ENCODE data around the gene ARHGAP10. TPM values are rescaled to one million over a fixed set of nuclear protein-coding genes. Genes with fewer than 3 reads are reported as not detected.
A peak's percentile ranks its signal among the peaks of the same experiment; 100 is the strongest.

Gene ARHGAP10
- total and polyA plus RNA-seq, 12 donors: 33.9 to 71.1 (median 60.7) TPM

DNA sequence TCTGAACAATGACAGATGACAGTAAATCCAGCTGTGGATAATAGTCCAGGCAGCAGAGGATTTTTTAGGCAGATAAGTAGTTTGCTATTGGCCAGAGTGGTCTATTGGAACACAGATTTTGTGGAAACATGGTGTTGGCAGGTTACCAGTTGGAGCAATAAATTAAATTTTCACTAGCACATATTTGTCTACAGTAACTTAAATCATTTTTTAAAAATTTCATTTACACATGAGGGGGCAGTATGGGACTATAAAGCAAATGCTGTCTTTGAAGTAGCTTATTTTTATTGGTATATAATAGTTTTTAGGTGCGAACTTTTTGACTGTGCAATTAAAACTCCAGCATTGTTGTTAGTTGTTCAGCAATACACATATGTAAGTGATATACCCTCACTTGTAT lies 289.8 kb downstream of the ARHGAP10 start:
- DNase-seq (no peak), ATAC-seq (no peak)
- Histone ChIP-seq H3K27me3 (no peaks in the 10 kb centered on the region), H3K27ac (no peak overlapping the region), H3K4me1 (peaks cover 7 to 73% (median 36%) of the 10 kb centered on the region in 9 donors), H3K36me3 (peaks cover 0 to 9% (median 0%) of the 10 kb centered on the region in 9 donors), H3K9me3 (no peaks in the 10 kb centered on the region), H3K4me3 (no peak overlapping the region)
- 89 to 92% methylated on average over 1 of the region's 1 CpG for WGBS, 2 donors
- peak in 4 of 9 donors; percentile 26 to 42 (median 37) for TF ChIP-seq CTCF (IDR thresholded peaks at IDR 0.05)
- intact Hi-C loops (cut with DNase I): no loop called here

DNA sequence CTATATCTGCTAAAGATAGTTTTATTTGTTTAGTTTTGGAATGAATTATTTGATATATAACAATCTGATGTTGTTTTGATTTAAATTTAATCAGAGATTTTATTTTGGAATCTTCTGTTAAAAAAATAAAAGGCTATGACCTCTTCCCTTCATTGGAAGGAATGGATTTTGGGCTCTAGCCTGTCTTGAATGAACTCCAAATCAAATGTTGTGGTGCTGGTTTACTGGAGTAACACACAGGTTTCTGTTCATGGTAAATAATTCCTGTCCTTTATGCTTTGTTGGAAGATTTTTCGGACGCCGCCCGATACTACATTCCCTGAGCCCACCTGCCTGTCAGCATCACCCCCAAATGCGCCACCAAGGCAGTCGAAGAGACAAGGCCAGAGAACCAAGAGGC lies 291.1 kb downstream of the ARHGAP10 start:
- Histone ChIP-seq H3K27me3 (no peaks in the 10 kb centered on the region), H3K4me3 (peak overlapping the region in 1 of 10 donors; percentile 8), H3K4me1 (peaks cover 4 to 63% (median 29%) of the 10 kb centered on the region in 9 donors), H3K27ac (peak overlapping the region in 5 of 10 donors; percentile 0 to 49 (median 40)), H3K36me3 (peaks cover 0 to 9% (median 0%) of the 10 kb centered on the region in 9 donors), H3K9me3 (peaks cover 0 to under 1% (median 0%) of the 10 kb centered on the region in 11 donors)
- no peak for ATAC-seq
- no peak for TF ChIP-seq CTCF (IDR thresholded peaks at IDR 0.05)
- WGBS, 2 donors: 91 to 97% methylated on average over 6 of the region's 6 CpGs
- no peak for DNase-seq
- intact Hi-C loops (cut with DNase I): no loop called here

- Histone ChIP-seq H3K27me3 (no peaks in the 10 kb centered on the region), H3K4me3 (peak overlapping the region in 1 of 10 donors; percentile 8), H3K27ac (peak overlapping the region in 6 of 10 donors; percentile 0 to 49 (median 32)), H3K4me1 (peaks cover 4 to 57% (median 22%) of the 10 kb centered on the region in 9 donors), H3K9me3 (peaks cover 0 to 7% (median 0%) of the 10 kb centered on the region in 11 donors), H3K36me3 (peaks cover 0 to 9% (median 0%) of the 10 kb centered on the region in 9 donors)
- TF ChIP-seq CTCF (IDR thresholded peaks at IDR 0.05): no peak
- intact Hi-C loops (cut with DNase I): no loop called here
- 72 to 81% methylated on average over 9 of the region's 9 CpGs for WGBS, 2 donors
- ATAC-seq: peak in 4 of 8 donors; percentile 24 to 56 (median 31)
- DNase-seq: no peak
Measured at GRCh38 chr4:148023512-148024181, 291.8 kb downstream of the ARHGAP10 start.

DNA sequence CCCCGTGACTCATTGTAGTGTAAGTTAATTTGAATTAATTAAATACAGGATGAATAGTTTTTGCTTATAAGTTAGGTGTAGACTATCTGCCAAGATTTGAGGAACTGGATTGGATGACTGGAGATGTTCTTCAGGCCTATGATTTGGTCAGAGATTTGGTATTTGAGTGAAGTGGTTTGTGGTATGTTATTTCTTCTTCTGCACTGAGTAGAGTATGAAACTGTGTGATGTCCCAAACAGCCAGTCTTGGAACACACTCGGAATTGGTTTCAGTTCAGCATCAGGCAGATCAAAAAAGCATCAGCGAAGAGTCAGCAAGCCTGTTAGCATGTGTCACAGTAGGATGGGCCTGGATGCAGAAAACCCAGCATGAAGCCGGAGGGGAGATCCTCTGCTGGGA lies 294.1 kb downstream of the ARHGAP10 start:
- H3K9me3 ChIP-seq: peaks cover 0 to 13% (median 0%) of the 10 kb centered on the region in 11 donors
- intact Hi-C loops (cut with DNase I): no loop called here
- no peaks in the 10 kb centered on the region for H3K27me3 ChIP-seq
- ATAC-seq: peak in 1 of 8 donors; percentile 29
- TF ChIP-seq CTCF (IDR thresholded peaks at IDR 0.05): no peak
- no peak for DNase-seq
- H3K4me3 ChIP-seq: no peak overlapping the region
- 80 to 88% methylated on average over 4 of the region's 4 CpGs for WGBS, 2 donors
- H3K36me3 ChIP-seq: peaks cover 0 to 9% (median 0%) of the 10 kb centered on the region in 9 donors
- H3K4me1 ChIP-seq: peaks cover 4 to 53% (median 17%) of the 10 kb centered on the region in 9 donors
- H3K27ac ChIP-seq: no peak overlapping the region
